Neuronal stem cell (in vitro differentiated cells): ENCODE data around the gene MPZL2.
A peak's percentile ranks its signal among the peaks of the same experiment; 100 is the strongest.

ENCODE experiments used
- DNase-seq: peaks from one replicate; pipeline ENCODE4 v3.0.0-alpha.2; 2013; ENCODE audit warnings: low spot score
- H2AFZ ChIP-seq: one replicate; pipeline ENCODE4 v1.6.1; 2013; ENCODE audit warnings: mild to moderate bottlenecking, low read length, inconsistent platforms
- H2AK5ac ChIP-seq: 2 replicates; pipeline ENCODE4 v1.6.1; 2013; ENCODE audit warnings: low read depth, mild to moderate bottlenecking, inconsistent platforms, low read length, moderate library complexity, mixed read lengths
- H2BK120ac ChIP-seq: 2 replicates; pipeline ENCODE4 v1.6.1; 2013; ENCODE audit warnings: low read depth, mild to moderate bottlenecking, inconsistent platforms, low read length, moderate library complexity, mixed read lengths
- H2BK12ac ChIP-seq: one replicate; pipeline ENCODE4 v1.6.1; 2013; ENCODE audit warnings: low read length, inconsistent platforms
- H2BK15ac ChIP-seq: 2 replicates; pipeline ENCODE4 v1.6.1; 2013; ENCODE audit warnings: mild to moderate bottlenecking, low read length, inconsistent platforms, mixed read lengths
- H2BK5ac ChIP-seq: one replicate; pipeline ENCODE4 v1.6.1; 2013; ENCODE audit warnings: inconsistent platforms, mild to moderate bottlenecking, low read length, moderate library complexity
- H3K14ac ChIP-seq: one replicate; pipeline ENCODE4 v1.6.1; 2013; ENCODE audit warnings: low read length, inconsistent platforms
- H3K18ac ChIP-seq: 2 replicates; pipeline ENCODE4 v1.6.1; 2013; ENCODE audit warnings: low read length, inconsistent platforms
- H3K23ac ChIP-seq: 2 replicates; pipeline ENCODE4 v1.6.1; 2013; ENCODE audit warnings: low read depth, mild to moderate bottlenecking, mixed read lengths, low read length, inconsistent platforms; ENCODE audit not compliant: poor library complexity
- H3K27ac ChIP-seq: replicated peaks from 3 replicates; pipeline ENCODE4 v1.5.1; 2013; ENCODE audit warnings: low read length, inconsistent platforms
- H3K27me3 ChIP-seq, 3 experiments: 2 replicates each; pipeline ENCODE4 v1.6.1; 2013; ENCODE audit warnings: low read length in 3 of 3, mild to moderate bottlenecking in 2 of 3, inconsistent platforms in 1 of 3, low read depth in 1 of 3, mixed read lengths in 1 of 3, moderate library complexity in 1 of 3; ENCODE audit not compliant: control insufficient read depth in 3 of 3, insufficient read depth in 3 of 3
- H3K36me3 ChIP-seq, 2 donors: replicated peaks in 1 of 2; 2 replicates each; pipeline ENCODE4 v1.6.1; 2013; ENCODE audit warnings: low read length in 2 of 2; ENCODE audit not compliant: control insufficient read depth in 2 of 2, insufficient read depth in 2 of 2
- H3K4ac ChIP-seq: 2 replicates; pipeline ENCODE4 v1.6.1; 2013; ENCODE audit warnings: inconsistent platforms, mild to moderate bottlenecking, low read length, moderate library complexity
- H3K4me1 ChIP-seq, 2 donors: 1 replicate in 1 of 2; 2 replicates in 1 of 2; pipeline ENCODE4 v1.6.1; 2013; ENCODE audit warnings: low read length in 2 of 2, low read depth in 1 of 2; ENCODE audit not compliant: control insufficient read depth in 2 of 2, insufficient read depth in 1 of 2
- H3K4me2 ChIP-seq: one replicate; pipeline ENCODE4 v1.6.1; 2013; ENCODE audit warnings: mild to moderate bottlenecking, low read length, inconsistent platforms; ENCODE audit not compliant: insufficient read depth, poor library complexity, severe bottlenecking
- H3K4me3 ChIP-seq, 2 donors: 2 replicates each; pipeline ENCODE4 v1.5.1; 2013; ENCODE audit warnings: low read length in 2 of 2, mild to moderate bottlenecking in 2 of 2, inconsistent platforms in 1 of 2, moderate library complexity in 1 of 2
- H3K79me1 ChIP-seq: one replicate; pipeline ENCODE4 v1.6.1; 2013; ENCODE audit warnings: low read depth, mild to moderate bottlenecking, inconsistent platforms, low read length, moderate library complexity
- H3K9ac ChIP-seq: one replicate; pipeline ENCODE4 v1.6.1; 2013; ENCODE audit warnings: mild to moderate bottlenecking, low read depth, low read length, inconsistent platforms; ENCODE audit not compliant: poor library complexity
- H3K9me3 ChIP-seq, 2 donors: replicated peaks in 1 of 2; 2 replicates each; pipeline versions ENCODE3 to v1.6.1; 2013; ENCODE audit warnings: low read length in 2 of 2, mild to moderate bottlenecking in 2 of 2, inconsistent platforms in 1 of 2, low read depth in 1 of 2, mixed read lengths in 1 of 2, moderate library complexity in 1 of 2; ENCODE audit not compliant: control insufficient read depth in 2 of 2, insufficient read depth in 1 of 2
- H4K8ac ChIP-seq: one replicate; pipeline ENCODE4 v1.6.1; 2013; ENCODE audit warnings: low read depth, mild to moderate bottlenecking, inconsistent platforms, low read length, moderate library complexity
- H4K91ac ChIP-seq: one replicate; pipeline ENCODE4 v1.6.1; 2013; ENCODE audit warnings: low read length, low read depth, mild to moderate bottlenecking, inconsistent platforms; ENCODE audit not compliant: poor library complexity
- WGBS, 2 donors: extraction: QIAGEN DNeasy Blood & Tissue Kit; methylation state at CpG; one replicate each; pipeline ENCODE4 v1.1.7; 2013; ENCODE audit warnings: missing lambda C conversion rate in 2 of 2, mixed read lengths in 1 of 2; ENCODE audit not compliant: insufficient read length in 2 of 2, insufficient replicate concordance in 1 of 2; ENCODE audit errors: extremely low coverage in 2 of 2; 5-methylcytosine and 5-hydroxymethylcytosine counted together

MPZL2 gene

DNA sequence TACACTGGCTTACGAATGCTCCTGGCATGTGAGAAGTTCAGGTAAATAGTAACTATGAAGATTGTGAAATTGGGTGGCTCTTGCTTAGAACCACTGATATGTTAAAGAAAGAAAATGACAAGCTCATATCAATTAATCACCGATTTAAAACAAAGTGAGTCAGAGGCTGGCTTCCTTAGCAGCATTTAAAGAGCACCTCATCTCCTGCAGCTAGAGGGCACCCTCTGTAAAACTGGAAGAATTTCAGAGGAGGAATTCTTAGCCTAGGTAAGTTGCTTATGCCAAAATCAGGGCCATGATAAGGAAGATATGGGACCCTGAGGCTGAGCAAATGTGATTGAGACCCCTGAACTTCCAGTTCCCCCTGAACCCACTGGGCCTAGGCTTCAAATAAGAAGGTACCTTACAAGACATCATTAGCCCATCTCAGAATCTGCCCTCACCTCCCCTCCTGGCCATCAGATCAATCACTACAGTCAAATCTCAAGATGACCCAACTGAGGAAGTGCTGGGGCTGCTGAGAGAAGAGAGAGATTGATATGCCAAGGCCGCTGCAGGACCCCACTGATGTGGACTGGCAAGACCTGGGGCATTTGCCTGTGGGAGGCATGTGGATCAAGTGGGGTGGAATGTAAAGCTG lies 31.8 kb upstream of the MPZL2 start:
- Histone ChIP-seq H4K91ac (no peak overlapping the region), H3K36me3 (no peaks in the 10 kb centered on the region), H2BK12ac (no peak overlapping the region), H3K4ac (no peak overlapping the region), H3K79me1 (no peaks in the 10 kb centered on the region), H3K9ac (no peak overlapping the region), H2BK15ac (no peak overlapping the region), H3K14ac (no peak overlapping the region), H3K9me3 (no peaks in the 10 kb centered on the region), H2BK120ac (no peak overlapping the region), H2AK5ac (no peak overlapping the region), H2BK5ac (no peak overlapping the region), H3K4me2 (no peak overlapping the region), H3K18ac (no peak overlapping the region), H3K27me3 (peaks cover 0 to 15% (median 2%) of the 10 kb centered on the region in 3 experiments), H4K8ac (no peak overlapping the region), H3K4me3 (no peak overlapping the region), H2AFZ (no peak overlapping the region), H3K23ac (no peak overlapping the region), H3K27ac (no peak overlapping the region), H3K4me1 (no peaks in the 10 kb centered on the region)
- no CpG with 5 or more reads among the region's 3 CpGs for WGBS, 2 donors
- no peak for DNase-seq

DNA sequence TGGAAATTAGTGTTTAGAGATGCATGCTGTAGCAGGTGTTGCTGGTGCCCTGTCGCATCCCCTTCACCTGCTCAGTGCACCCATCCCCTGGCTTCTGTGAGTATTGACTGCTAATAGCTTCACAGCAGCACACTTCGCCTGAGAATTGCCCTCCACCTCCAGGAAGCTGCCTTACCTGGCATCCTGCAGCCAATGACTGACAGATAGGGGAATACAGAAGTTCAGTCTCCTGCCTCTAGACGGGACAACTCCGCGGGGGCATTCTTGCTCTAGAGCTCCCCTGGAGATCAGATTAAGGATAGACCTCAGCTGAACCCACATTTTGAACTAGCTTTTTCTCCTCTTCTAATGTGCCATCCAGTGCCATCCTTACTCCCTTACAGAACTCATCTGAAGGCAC lies 31.1 kb upstream of the MPZL2 start:
- no peaks in the 10 kb centered on the region for H3K9me3 ChIP-seq
- no peak overlapping the region for H4K91ac ChIP-seq
- H3K14ac ChIP-seq: no peak overlapping the region
- H2BK120ac ChIP-seq: peak overlapping the region; percentile 61
- no peak overlapping the region for H3K4ac ChIP-seq
- H2BK15ac ChIP-seq: no peak overlapping the region
- H3K4me1 ChIP-seq: no peaks in the 10 kb centered on the region
- no peak overlapping the region for H3K4me2 ChIP-seq
- H2BK12ac ChIP-seq: no peak overlapping the region
- no peak overlapping the region for H4K8ac ChIP-seq
- DNase-seq: no peak
- no peak overlapping the region for H2AK5ac ChIP-seq
- H3K9ac ChIP-seq: no peak overlapping the region
- no peak overlapping the region for H2AFZ ChIP-seq
- H3K18ac ChIP-seq: no peak overlapping the region
- H3K27me3 ChIP-seq: peaks cover 0 to 9% (median 2%) of the 10 kb centered on the region in 3 experiments
- no peaks in the 10 kb centered on the region for H3K79me1 ChIP-seq
- no peak overlapping the region for H3K23ac ChIP-seq
- no peaks in the 10 kb centered on the region for H3K36me3 ChIP-seq
- WGBS, 2 donors: no CpG with 5 or more reads among the region's 5 CpGs
- no peak overlapping the region for H3K4me3 ChIP-seq
- H3K27ac ChIP-seq: no peak overlapping the region
- H2BK5ac ChIP-seq: no peak overlapping the region

DNA sequence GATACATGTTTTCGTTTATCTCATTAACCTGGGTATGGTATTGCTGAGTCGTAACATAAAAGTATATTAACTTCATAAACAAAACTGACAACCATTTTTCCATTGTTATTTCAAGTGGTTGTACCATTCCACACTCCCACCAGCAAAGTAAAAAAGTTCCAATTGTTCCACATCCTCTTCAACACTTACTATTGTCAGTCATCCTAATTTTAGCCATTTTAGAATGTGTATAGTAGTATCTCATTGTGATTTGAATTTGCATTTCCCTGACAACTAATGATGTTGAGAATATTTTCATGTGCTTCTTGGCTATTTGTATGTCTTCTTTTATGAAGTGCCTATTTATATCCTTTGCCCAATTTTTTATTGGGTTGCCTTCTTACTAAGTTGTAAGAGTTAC lies 30.0 kb upstream of the MPZL2 start:
- Histone ChIP-seq H3K4ac (no peak overlapping the region), H3K9ac (no peak overlapping the region), H4K91ac (no peak overlapping the region), H2BK120ac (no peak overlapping the region), H2BK15ac (no peak overlapping the region), H3K9me3 (no peaks in the 10 kb centered on the region), H2AFZ (no peak overlapping the region), H2BK12ac (no peak overlapping the region), H3K4me3 (no peak overlapping the region), H3K27me3 (peaks cover 0 to 5% (median 2%) of the 10 kb centered on the region in 3 experiments), H3K27ac (no peak overlapping the region), H3K4me2 (no peak overlapping the region), H3K4me1 (no peaks in the 10 kb centered on the region), H3K14ac (no peak overlapping the region), H4K8ac (no peak overlapping the region), H2BK5ac (no peak overlapping the region), H2AK5ac (no peak overlapping the region), H3K36me3 (no peaks in the 10 kb centered on the region), H3K23ac (no peak overlapping the region), H3K18ac (no peak overlapping the region), H3K79me1 (no peaks in the 10 kb centered on the region)
- WGBS, 2 donors: no CpG with 5 or more reads among the region's 2 CpGs
- no peak for DNase-seq

DNA sequence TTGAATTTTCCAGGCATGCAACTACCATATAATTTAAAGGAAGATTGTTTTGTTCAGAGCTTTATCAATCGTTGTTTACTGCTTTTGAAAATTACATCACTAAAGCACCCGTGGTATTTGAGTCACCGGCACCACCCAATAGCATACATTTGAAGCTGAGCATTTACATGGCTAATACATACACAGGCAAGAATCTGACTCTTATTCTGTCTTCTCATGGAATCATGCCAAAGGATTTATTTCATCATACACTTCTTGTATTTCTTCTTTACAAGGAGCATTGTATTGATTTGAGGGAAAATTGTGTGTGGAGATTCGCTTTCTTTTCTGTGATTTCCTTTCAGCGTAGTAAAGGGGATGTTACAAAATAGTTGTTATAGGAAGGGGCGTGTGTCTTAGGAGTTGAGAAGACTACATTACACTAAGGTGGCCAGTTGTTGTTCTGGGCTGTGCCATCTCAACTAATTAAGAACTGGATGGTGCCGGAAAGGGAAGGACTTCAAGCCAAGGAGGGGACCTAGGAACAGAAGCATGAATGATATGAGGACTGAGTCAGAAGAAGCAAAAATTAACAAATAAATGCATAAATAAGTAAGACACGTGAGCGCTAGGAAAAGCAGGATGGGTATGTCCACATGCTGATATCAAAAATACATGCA lies 27.5 kb upstream of the MPZL2 start:
- no peak overlapping the region for H2BK120ac ChIP-seq
- H2BK5ac ChIP-seq: no peak overlapping the region
- no peak overlapping the region for H4K8ac ChIP-seq
- H3K18ac ChIP-seq: no peak overlapping the region
- H3K4me1 ChIP-seq: no peaks in the 10 kb centered on the region
- H3K36me3 ChIP-seq: no peaks in the 10 kb centered on the region
- no peak overlapping the region for H2BK15ac ChIP-seq
- no peak overlapping the region for H2AFZ ChIP-seq
- no peak for DNase-seq
- H2BK12ac ChIP-seq: no peak overlapping the region
- H2AK5ac ChIP-seq: no peak overlapping the region
- no peak overlapping the region for H3K23ac ChIP-seq
- H3K9me3 ChIP-seq: no peaks in the 10 kb centered on the region
- no CpG with 5 or more reads among the region's 9 CpGs for WGBS, 2 donors
- H3K27ac ChIP-seq: no peak overlapping the region
- peaks cover 0 to 2% (median 2%) of the 10 kb centered on the region in 3 experiments for H3K27me3 ChIP-seq
- no peak overlapping the region for H3K4me2 ChIP-seq
- H3K4ac ChIP-seq: no peak overlapping the region
- H3K9ac ChIP-seq: no peak overlapping the region
- no peaks in the 10 kb centered on the region for H3K79me1 ChIP-seq
- H4K91ac ChIP-seq: no peak overlapping the region
- H3K14ac ChIP-seq: no peak overlapping the region
- no peak overlapping the region for H3K4me3 ChIP-seq
